ENCODE measurements around the gene TBRG4. TPM values are rescaled to one million over a fixed set of nuclear protein-coding genes. Genes with fewer than 3 reads are reported as not detected.

TBRG4 gene
- total RNA-seq, 4 donors from 2014 or later = 83.4 to 140 (median 105) TPM

DNA sequence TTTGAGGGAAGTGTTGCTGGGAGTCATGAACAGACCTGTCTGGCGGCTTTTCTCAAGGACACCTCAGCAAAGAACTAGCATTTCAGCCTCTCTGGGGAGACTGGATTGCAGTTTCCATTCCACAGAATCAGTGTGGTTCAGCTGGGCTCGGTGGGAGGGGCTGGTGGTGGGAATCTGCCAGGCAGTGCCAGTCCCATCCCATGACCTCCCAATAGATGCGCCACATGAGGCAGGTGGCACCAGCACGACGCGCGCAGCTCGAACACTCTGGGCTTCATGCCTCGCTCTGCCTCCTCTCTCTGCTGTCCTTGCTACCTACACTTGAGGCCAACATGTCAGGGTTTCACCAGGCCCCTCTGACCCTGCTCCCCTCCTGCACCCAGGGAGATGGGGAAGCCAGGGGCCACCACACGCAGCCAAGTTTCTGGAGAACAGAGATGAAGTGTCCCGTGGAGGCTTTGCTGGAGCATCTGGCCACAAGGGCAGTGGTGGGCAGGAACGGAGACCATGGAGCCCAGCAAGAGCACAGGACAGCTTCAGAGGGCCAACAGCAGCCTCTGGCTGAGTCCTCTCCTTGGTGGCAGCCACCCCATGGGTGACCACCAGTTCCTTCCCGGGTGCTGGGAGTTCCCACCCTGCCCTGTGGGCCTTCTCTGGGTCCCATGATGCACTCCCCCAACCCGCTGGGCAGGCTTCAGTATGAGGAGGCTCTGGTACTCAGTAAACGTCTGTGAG is 25.0 kb downstream of the TBRG4 start:
- DNase-seq = no peak
- peaks cover 19% of the 10 kb centered on the region for H3K27me3 ChIP-seq
- no peak overlapping the region for H3K27ac ChIP-seq
- WGBS, 2 donors (ENCODE audit: low coverage in 1 of 2) = 79% methylated on average over 13 of the region's 15 CpGs; no CpG with 5 or more reads in 1 of the 2 donors
- H3K4me3 ChIP-seq = no peak overlapping the region
- no peaks in the 10 kb centered on the region for H3K9me3 ChIP-seq
- TF ChIP-seq CTCF (IDR thresholded peaks at IDR 0.05) (no peak), POLR2AphosphoS5 (IDR thresholded peaks at IDR 0.05) (no peak), EP300 (IDR thresholded peaks at IDR 0.05; ENCODE audit: low read depth) (no peak), POLR2A (IDR thresholded peaks at IDR 0.05) (no peak)
- H3K36me3 ChIP-seq = no peaks in the 10 kb centered on the region
- H3K4me1 ChIP-seq = peaks cover 0 to 12% (median 3%) of the 10 kb centered on the region in 4 donors
- in situ Hi-C loops (cut with MboI; ENCODE audit: low pct_ligation_motif_present in 1 of 4, low pct_unique_long_range_greater_than_20kb in 1 of 4, low sequenced_read_pairs in 3 of 4) = no loop called here
- intact Hi-C loops (cut with DNase I; ENCODE audit: low total_unique reads) = no loop called here

GRCh38 chr7:45085619-45086200 is 25.8 kb downstream of the TBRG4 start:
- H3K27ac ChIP-seq = no peak overlapping the region
- intact Hi-C loops (cut with DNase I; ENCODE audit: low total_unique reads) (no loop called here), in situ Hi-C loops (cut with MboI; ENCODE audit: low pct_ligation_motif_present in 1 of 4, low pct_unique_long_range_greater_than_20kb in 1 of 4, low sequenced_read_pairs in 3 of 4) (no loop called here)
- H3K4me1 ChIP-seq = peaks cover 0 to 12% (median 3%) of the 10 kb centered on the region in 4 donors
- no peak for DNase-seq
- no peaks in the 10 kb centered on the region for H3K9me3 ChIP-seq
- peaks cover 19% of the 10 kb centered on the region for H3K27me3 ChIP-seq
- H3K4me3 ChIP-seq = no peak overlapping the region
- TF ChIP-seq POLR2AphosphoS5 (IDR thresholded peaks at IDR 0.05) (no peak), CTCF (IDR thresholded peaks at IDR 0.05) (no peak), POLR2A (IDR thresholded peaks at IDR 0.05) (no peak), EP300 (IDR thresholded peaks at IDR 0.05; ENCODE audit: low read depth) (no peak)
- 84 to 92% methylated on average over 4 to 17 of the region's 23 CpGs for WGBS, 2 donors (ENCODE audit: low coverage in 1 of 2)
- no peaks in the 10 kb centered on the region for H3K36me3 ChIP-seq

- 73% methylated on average over 22 of the region's 24 CpGs; no CpG with 5 or more reads in 1 of the 2 donors for WGBS, 2 donors (ENCODE audit: low coverage in 1 of 2)
- no peak for TF ChIP-seq POLR2A (IDR thresholded peaks at IDR 0.05)
- no peak for TF ChIP-seq POLR2AphosphoS5 (IDR thresholded peaks at IDR 0.05)
- TF ChIP-seq EP300 (IDR thresholded peaks at IDR 0.05; ENCODE audit: low read depth) = no peak
- no peak for TF ChIP-seq CTCF (IDR thresholded peaks at IDR 0.05)
- H3K4me1 ChIP-seq = peaks cover 0 to 12% (median 3%) of the 10 kb centered on the region in 4 donors
- no peaks in the 10 kb centered on the region for H3K36me3 ChIP-seq
- intact Hi-C loops (cut with DNase I; ENCODE audit: low total_unique reads) = no loop called here
- peaks cover 18% of the 10 kb centered on the region for H3K27me3 ChIP-seq
- DNase-seq = no peak
- no peak overlapping the region for H3K27ac ChIP-seq
- in situ Hi-C loops (cut with MboI; ENCODE audit: low pct_ligation_motif_present in 1 of 4, low pct_unique_long_range_greater_than_20kb in 1 of 4, low sequenced_read_pairs in 3 of 4) = no loop called here
- H3K9me3 ChIP-seq = no peaks in the 10 kb centered on the region
- H3K4me3 ChIP-seq = no peak overlapping the region
These were observed 26.4 kb downstream of the TBRG4 start for GRCh38 chr7:45084901-45085618.

DNA sequence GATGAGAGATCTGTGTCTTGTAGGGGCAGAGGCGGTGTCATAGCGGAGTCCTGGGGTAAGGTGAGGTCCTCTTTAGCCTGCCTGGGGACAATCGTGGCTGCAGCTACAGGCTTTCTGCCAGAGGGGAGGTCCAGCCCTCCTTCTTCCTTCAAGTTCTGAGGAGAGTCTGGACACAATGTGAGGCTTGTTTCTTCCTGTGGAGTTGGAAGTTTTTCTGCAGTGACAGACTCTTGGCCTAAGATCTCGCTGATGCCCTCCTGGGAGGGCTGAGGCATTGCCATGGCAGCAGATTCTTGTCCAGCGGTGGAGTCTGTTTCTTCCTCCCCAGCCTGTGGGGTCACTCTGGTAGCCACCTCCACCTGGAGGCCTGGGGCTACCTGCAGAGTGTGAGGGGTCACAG is 27.2 kb downstream of the TBRG4 start:
- no peak for DNase-seq
- TF ChIP-seq POLR2A (IDR thresholded peaks at IDR 0.05) (no peak), POLR2AphosphoS5 (IDR thresholded peaks at IDR 0.05) (no peak), CTCF (IDR thresholded peaks at IDR 0.05) (no peak), EP300 (IDR thresholded peaks at IDR 0.05; ENCODE audit: low read depth) (no peak)
- H3K4me1 ChIP-seq = peaks cover 0 to 12% (median 3%) of the 10 kb centered on the region in 4 donors
- no peaks in the 10 kb centered on the region for H3K36me3 ChIP-seq
- intact Hi-C loops (cut with DNase I; ENCODE audit: low total_unique reads) = no loop called here
- no peak overlapping the region for H3K4me3 ChIP-seq
- H3K27ac ChIP-seq = no peak overlapping the region
- H3K9me3 ChIP-seq = no peaks in the 10 kb centered on the region
- in situ Hi-C loops (cut with MboI; ENCODE audit: low pct_ligation_motif_present in 1 of 4, low pct_unique_long_range_greater_than_20kb in 1 of 4, low sequenced_read_pairs in 3 of 4) = no loop called here
- H3K27me3 ChIP-seq = peaks cover 11% of the 10 kb centered on the region
- 72% methylated on average over 5 of the region's 5 CpGs; no CpG with 5 or more reads in 1 of the 2 donors for WGBS, 2 donors (ENCODE audit: low coverage in 1 of 2)
